Measurements from ENCODE around the gene NUDT13. TPM values are rescaled to one million over a fixed set of nuclear protein-coding genes. Genes with fewer than 3 reads are reported as not detected.

The NUDT13 gene
- polyA plus RNA-seq, 1 donor from 2014 or later, result 1.8 TPM

DNA sequence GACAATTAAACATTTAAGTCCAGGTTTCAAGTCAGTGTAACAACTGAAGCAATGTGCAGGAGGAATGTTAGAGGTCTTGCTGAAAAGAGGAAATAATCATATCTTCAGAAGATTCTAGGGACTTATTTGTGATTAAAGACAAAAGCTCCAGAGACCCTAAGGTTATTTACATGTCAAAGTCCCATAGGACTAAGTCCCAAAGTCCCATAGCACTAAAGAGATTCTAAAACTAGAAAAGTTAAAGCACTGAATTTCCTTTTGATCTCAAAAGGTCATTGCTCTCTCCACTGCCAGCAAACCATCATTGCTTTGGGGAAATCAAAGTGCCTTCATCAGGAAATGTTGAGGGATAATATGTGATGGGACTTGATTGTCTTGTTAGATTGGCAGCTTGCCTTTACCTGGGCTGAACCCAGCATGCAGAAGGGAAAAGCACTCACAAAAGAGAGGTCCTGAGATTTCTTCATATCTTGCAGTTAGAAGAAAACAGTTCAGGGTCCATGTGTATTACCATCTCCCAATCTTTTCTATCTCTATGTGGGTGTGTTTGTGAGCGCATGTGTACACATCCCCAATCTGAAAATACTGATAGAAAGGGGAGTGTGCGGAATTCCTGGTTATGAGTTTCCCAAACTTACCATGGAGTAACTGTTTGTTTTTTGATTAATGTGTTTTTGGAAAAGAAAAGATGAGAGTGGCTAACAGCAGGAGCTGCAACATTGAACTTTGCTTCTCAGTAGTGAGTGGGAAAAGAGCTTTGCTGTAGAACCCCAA, 21.8 kb downstream of the NUDT13 start:
- Histone ChIP-seq H3K36me3 (ENCODE audit: insufficient read depth, low read length) (peaks cover 17% of the 10 kb centered on the region), H3K4me3 (ENCODE audit: low read length) (no peak overlapping the region), H3K4me2 (ENCODE audit: low read length) (no peak overlapping the region), H3K9me3 (ENCODE audit: low read length) (no peaks in the 10 kb centered on the region), H4K20me1 (ENCODE audit: insufficient read depth) (no peaks in the 10 kb centered on the region), H3K27ac (ENCODE audit: low read length) (no peak overlapping the region), H3K9me2 (ENCODE audit: insufficient read depth, low read length) (no peaks in the 10 kb centered on the region), H3F3A (ENCODE audit: insufficient read depth, low read length, poor library complexity, severe bottlenecking) (no peaks in the 10 kb centered on the region), H3K79me2 (replicated peaks; ENCODE audit: insufficient read depth, low read length) (no peaks in the 10 kb centered on the region), H3K27me3 (ENCODE audit: insufficient read depth, low read depth, low read length) (no peaks in the 10 kb centered on the region), H3K9ac (ENCODE audit: low read length) (no peak overlapping the region), H2AFZ (ENCODE audit: low read depth, low read length) (no peak overlapping the region)
- TF ChIP-seq, protein P1, sequence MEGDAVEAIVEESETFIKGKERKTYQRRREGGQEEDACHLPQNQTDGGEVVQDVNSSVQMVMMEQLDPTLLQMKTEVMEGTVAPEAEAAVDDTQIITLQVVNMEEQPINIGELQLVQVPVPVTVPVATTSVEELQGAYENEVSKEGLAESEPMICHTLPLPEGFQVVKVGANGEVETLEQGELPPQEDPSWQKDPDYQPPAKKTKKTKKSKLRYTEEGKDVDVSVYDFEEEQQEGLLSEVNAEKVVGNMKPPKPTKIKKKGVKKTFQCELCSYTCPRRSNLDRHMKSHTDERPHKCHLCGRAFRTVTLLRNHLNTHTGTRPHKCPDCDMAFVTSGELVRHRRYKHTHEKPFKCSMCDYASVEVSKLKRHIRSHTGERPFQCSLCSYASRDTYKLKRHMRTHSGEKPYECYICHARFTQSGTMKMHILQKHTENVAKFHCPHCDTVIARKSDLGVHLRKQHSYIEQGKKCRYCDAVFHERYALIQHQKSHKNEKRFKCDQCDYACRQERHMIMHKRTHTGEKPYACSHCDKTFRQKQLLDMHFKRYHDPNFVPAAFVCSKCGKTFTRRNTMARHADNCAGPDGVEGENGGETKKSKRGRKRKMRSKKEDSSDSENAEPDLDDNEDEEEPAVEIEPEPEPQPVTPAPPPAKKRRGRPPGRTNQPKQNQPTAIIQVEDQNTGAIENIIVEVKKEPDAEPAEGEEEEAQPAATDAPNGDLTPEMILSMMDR (IDR thresholded peaks at IDR 0.05; ENCODE audit: poor library complexity, severe bottlenecking), result no peak

DNA sequence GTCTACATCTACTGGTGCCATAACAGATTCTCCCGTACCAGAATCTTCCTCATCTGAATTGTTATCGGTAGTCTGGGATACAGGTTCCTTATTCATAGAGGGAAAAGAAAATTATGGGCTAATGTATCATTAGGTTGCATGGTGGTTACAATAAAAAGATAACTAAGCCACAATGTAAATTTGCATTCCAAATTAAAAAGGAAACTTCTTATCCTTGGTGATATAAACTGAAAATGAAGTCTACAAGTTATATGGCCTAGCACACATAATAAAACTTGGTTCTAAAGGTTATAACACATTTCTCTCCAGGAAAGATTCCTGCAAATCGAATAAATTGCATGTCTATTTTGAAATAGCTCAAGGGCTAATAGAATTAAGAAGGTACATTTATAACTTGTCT, 24.5 kb downstream of the NUDT13 start:
- Histone ChIP-seq H2AFZ (ENCODE audit: low read depth, low read length) (no peak overlapping the region), H3K4me2 (ENCODE audit: low read length) (no peak overlapping the region), H3K27ac (ENCODE audit: low read length) (no peak overlapping the region), H4K20me1 (ENCODE audit: insufficient read depth) (no peaks in the 10 kb centered on the region), H3K27me3 (ENCODE audit: insufficient read depth, low read depth, low read length) (no peaks in the 10 kb centered on the region), H3K36me3 (ENCODE audit: insufficient read depth, low read length) (peaks cover 17% of the 10 kb centered on the region), H3K9me3 (ENCODE audit: low read length) (no peaks in the 10 kb centered on the region), H3K79me2 (replicated peaks; ENCODE audit: insufficient read depth, low read length) (no peaks in the 10 kb centered on the region), H3K9ac (ENCODE audit: low read length) (no peak overlapping the region), H3K4me3 (ENCODE audit: low read length) (no peak overlapping the region), H3F3A (ENCODE audit: insufficient read depth, low read length, poor library complexity, severe bottlenecking) (no peaks in the 10 kb centered on the region), H3K9me2 (ENCODE audit: insufficient read depth, low read length) (no peaks in the 10 kb centered on the region)
- no peak for TF ChIP-seq RAD21 (conservative IDR thresholded peaks at IDR 0.05)
- TF ChIP-seq, protein P2, sequence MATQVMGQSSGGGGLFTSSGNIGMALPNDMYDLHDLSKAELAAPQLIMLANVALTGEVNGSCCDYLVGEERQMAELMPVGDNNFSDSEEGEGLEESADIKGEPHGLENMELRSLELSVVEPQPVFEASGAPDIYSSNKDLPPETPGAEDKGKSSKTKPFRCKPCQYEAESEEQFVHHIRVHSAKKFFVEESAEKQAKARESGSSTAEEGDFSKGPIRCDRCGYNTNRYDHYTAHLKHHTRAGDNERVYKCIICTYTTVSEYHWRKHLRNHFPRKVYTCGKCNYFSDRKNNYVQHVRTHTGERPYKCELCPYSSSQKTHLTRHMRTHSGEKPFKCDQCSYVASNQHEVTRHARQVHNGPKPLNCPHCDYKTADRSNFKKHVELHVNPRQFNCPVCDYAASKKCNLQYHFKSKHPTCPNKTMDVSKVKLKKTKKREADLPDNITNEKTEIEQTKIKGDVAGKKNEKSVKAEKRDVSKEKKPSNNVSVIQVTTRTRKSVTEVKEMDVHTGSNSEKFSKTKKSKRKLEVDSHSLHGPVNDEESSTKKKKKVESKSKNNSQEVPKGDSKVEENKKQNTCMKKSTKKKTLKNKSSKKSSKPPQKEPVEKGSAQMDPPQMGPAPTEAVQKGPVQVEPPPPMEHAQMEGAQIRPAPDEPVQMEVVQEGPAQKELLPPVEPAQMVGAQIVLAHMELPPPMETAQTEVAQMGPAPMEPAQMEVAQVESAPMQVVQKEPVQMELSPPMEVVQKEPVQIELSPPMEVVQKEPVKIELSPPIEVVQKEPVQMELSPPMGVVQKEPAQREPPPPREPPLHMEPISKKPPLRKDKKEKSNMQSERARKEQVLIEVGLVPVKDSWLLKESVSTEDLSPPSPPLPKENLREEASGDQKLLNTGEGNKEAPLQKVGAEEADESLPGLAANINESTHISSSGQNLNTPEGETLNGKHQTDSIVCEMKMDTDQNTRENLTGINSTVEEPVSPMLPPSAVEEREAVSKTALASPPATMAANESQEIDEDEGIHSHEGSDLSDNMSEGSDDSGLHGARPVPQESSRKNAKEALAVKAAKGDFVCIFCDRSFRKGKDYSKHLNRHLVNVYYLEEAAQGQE (IDR thresholded peaks at IDR 0.05; ENCODE audit: borderline replicate concordance), result no peak
- TF ChIP-seq, protein P1 (IDR thresholded peaks at IDR 0.05; ENCODE audit: poor library complexity, severe bottlenecking), result no peak
- no peak for TF ChIP-seq SMC3 (conservative IDR thresholded peaks at IDR 0.05; ENCODE audit: poor library complexity)
- no peak for TF ChIP-seq MXI1 (conservative IDR thresholded peaks at IDR 0.05; ENCODE audit: poor library complexity, severe bottlenecking)
- TF ChIP-seq POLR2AphosphoS5 (IDR thresholded peaks at IDR 0.05), result no peak
- no peak for TF ChIP-seq EZH2 (IDR thresholded peaks at IDR 0.05; ENCODE audit: borderline replicate concordance, insufficient read depth, low read length, poor library complexity, severe bottlenecking)
- TF ChIP-seq TAF1 (IDR thresholded peaks at IDR 0.05; ENCODE audit: low read depth), result no peak
- no peak for TF ChIP-seq EP300 (conservative IDR thresholded peaks at IDR 0.05; ENCODE audit: poor library complexity, severe bottlenecking)

All from neural cell (in vitro differentiated cells).